Adrenal gland (tissue), 5 donors: ENCODE results near the gene DUOXA2.

ENCODE experiments used
- POLR2A ChIP-seq, 2 donors: fragments of 450-650 bp; IDR thresholded peaks; one replicate each; pipeline ENCODE4 v1.6.1; 2017; ENCODE audit warnings: antibody characterized with exemption in 2 of 2, mild to moderate bottlenecking in 2 of 2, moderate library complexity in 1 of 2
- TF ChIP-seq, protein P1 (sequence below), 6 experiments: fragments of 450-650 bp in 4 of 6; fragments of 200-600 bp in 2 of 6; sonication (generic) in 1 of 6; IDR thresholded peaks; 1 replicate in 5 of 6; 2 replicates in 1 of 6; pipeline versions ENCODE4 v1.5.1 to v1.8.0; 2016 to 2021; ENCODE audit warnings: antibody characterized with exemption in 6 of 6, mild to moderate bottlenecking in 2 of 6, moderate library complexity in 1 of 6
- donor health status: DM: no; HTN: no; CAD: no.

DNA sequence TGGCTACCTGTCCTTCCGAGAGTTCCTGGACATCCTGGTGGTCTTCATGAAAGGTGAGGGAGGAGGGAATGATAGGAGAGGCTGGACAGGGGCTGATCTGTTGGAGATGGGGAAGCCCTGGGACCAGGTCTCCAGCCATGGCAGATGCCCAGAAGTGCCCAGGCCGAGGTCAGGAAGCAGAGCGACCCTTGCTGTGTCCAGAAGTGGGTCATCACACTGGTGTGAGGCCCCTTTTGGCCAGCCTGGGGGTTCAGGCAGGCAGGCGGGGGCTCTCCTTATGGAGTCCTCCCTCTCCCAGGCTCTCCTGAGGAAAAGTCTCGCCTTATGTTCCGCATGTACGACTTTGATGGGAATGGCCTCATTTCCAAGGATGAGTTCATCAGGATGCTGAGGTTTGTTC is 33.5 kb downstream of the DUOXA2 start:
- TF ChIP-seq, protein P1, sequence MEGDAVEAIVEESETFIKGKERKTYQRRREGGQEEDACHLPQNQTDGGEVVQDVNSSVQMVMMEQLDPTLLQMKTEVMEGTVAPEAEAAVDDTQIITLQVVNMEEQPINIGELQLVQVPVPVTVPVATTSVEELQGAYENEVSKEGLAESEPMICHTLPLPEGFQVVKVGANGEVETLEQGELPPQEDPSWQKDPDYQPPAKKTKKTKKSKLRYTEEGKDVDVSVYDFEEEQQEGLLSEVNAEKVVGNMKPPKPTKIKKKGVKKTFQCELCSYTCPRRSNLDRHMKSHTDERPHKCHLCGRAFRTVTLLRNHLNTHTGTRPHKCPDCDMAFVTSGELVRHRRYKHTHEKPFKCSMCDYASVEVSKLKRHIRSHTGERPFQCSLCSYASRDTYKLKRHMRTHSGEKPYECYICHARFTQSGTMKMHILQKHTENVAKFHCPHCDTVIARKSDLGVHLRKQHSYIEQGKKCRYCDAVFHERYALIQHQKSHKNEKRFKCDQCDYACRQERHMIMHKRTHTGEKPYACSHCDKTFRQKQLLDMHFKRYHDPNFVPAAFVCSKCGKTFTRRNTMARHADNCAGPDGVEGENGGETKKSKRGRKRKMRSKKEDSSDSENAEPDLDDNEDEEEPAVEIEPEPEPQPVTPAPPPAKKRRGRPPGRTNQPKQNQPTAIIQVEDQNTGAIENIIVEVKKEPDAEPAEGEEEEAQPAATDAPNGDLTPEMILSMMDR (IDR thresholded peaks at IDR 0.05): no peak
- no peak for TF ChIP-seq POLR2A (IDR thresholded peaks at IDR 0.05)
